Kidney epithelial cell (primary cell): ENCODE measurements around the gene ZCCHC24. TPM values are rescaled to one million over a fixed set of nuclear protein-coding genes. Genes with fewer than 3 reads are reported as not detected.

ENCODE experiments used
- DNase-seq: peaks from one replicate; pipeline ENCODE4 v3.0.0-alpha.2; 2010; ENCODE audit warnings: low read depth
- H3K27me3 ChIP-seq: 2 replicates; pipeline ENCODE4 v1.6.0; 2011; ENCODE audit warnings: low read length; ENCODE audit not compliant: control insufficient read depth, insufficient read depth
- H3K36me3 ChIP-seq: 2 replicates; pipeline ENCODE4 v1.5.1; 2011; ENCODE audit warnings: low read length; ENCODE audit not compliant: control insufficient read depth, insufficient read depth
- H3K4me3 ChIP-seq: 2 replicates; pipeline ENCODE4 v1.5.1; 2011; ENCODE audit warnings: low read depth, mild to moderate bottlenecking, control low read depth, low read length
- total RNA-seq: library from RNA; depleted of rRNA; stranded (reverse); fragments of >200 nt; gene quantifications from 2 replicates; pipeline ENCODE4 v1.2.3, GENCODE V29; 2015
- TF ChIP-seq, protein P1 (sequence below): IDR thresholded peaks from 2 replicates; pipeline ENCODE4 v1.5.1; 2011; ENCODE audit warnings: mild to moderate bottlenecking, moderate library complexity, low read length, control low read depth, inconsistent platforms; ENCODE audit not compliant: insufficient read depth, poor library complexity, severe bottlenecking

ZCCHC24 gene
- total RNA-seq, 1 donor from 2014 or later = 6.2 TPM

DNA sequence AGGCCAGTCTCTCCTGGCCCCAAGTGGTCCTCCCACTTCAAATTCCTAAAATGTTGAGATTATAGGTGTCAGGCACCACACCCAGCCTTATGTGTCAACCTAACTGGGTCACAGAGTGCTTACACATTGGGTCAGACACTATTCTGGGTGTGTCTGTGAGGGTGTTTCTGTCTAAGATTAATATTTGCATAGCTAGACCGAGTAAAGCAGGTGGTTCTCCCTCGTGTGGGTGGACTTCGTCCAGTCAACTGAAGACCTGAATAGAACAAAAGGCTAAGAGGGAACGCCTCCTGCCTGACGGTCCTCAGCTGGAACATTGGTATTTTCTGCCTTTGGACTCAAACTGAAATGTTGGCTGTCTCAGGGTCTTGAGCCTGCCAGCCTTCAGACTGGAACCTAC lies 86.6 kb downstream of the ZCCHC24 start:
- no peak overlapping the region for H3K4me3 ChIP-seq
- TF ChIP-seq, protein P1, sequence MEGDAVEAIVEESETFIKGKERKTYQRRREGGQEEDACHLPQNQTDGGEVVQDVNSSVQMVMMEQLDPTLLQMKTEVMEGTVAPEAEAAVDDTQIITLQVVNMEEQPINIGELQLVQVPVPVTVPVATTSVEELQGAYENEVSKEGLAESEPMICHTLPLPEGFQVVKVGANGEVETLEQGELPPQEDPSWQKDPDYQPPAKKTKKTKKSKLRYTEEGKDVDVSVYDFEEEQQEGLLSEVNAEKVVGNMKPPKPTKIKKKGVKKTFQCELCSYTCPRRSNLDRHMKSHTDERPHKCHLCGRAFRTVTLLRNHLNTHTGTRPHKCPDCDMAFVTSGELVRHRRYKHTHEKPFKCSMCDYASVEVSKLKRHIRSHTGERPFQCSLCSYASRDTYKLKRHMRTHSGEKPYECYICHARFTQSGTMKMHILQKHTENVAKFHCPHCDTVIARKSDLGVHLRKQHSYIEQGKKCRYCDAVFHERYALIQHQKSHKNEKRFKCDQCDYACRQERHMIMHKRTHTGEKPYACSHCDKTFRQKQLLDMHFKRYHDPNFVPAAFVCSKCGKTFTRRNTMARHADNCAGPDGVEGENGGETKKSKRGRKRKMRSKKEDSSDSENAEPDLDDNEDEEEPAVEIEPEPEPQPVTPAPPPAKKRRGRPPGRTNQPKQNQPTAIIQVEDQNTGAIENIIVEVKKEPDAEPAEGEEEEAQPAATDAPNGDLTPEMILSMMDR = no peak
- H3K36me3 ChIP-seq = no peaks in the 10 kb centered on the region
- H3K27me3 ChIP-seq = no peaks in the 10 kb centered on the region
- no peak for DNase-seq

- no peaks in the 10 kb centered on the region for H3K36me3 ChIP-seq
- DNase-seq = no peak
- H3K27me3 ChIP-seq = no peaks in the 10 kb centered on the region
- TF ChIP-seq, protein P1 = no peak
- no peak overlapping the region for H3K4me3 ChIP-seq
These were observed 88.2 kb downstream of the ZCCHC24 start for GRCh38 chr10:79357180-79357579.

- TF ChIP-seq, protein P1 = no peak
- Histone ChIP-seq H3K27me3 (no peaks in the 10 kb centered on the region), H3K4me3 (no peak overlapping the region), H3K36me3 (no peaks in the 10 kb centered on the region)
- no peak for DNase-seq
These were observed 89.3 kb downstream of the ZCCHC24 start for GRCh38 chr10:79356104-79356503.

GRCh38 chr10:79355420-79356017 lies 89.9 kb downstream of the ZCCHC24 start:
- no peak for DNase-seq
- TF ChIP-seq, protein P1 = no peak
- Histone ChIP-seq H3K27me3 (no peaks in the 10 kb centered on the region), H3K4me3 (no peak overlapping the region), H3K36me3 (peaks cover 2% of the 10 kb centered on the region)

DNA sequence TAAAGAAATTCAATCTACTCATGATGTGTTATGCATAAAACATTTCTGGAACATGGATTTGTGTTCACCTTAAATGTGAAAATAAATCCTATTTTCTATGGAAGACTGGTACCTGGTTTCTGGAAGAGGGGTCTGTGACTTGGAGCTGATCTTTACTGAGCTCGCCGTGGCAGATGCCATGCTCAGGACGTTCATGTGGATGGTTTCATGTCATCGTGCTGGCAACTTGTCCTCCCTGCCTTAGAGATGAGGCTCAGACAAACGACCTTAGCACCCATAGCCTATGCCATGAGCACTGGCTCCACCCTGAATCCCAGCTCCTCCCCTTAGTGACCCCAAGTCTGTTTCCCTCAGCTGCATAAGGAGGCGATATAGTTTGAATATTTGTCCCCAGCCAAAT lies 90.8 kb downstream of the ZCCHC24 start:
- Histone ChIP-seq H3K36me3 (peaks cover 2% of the 10 kb centered on the region), H3K27me3 (no peaks in the 10 kb centered on the region), H3K4me3 (no peak overlapping the region)
- no peak for DNase-seq
- TF ChIP-seq, protein P1 = no peak

DNA sequence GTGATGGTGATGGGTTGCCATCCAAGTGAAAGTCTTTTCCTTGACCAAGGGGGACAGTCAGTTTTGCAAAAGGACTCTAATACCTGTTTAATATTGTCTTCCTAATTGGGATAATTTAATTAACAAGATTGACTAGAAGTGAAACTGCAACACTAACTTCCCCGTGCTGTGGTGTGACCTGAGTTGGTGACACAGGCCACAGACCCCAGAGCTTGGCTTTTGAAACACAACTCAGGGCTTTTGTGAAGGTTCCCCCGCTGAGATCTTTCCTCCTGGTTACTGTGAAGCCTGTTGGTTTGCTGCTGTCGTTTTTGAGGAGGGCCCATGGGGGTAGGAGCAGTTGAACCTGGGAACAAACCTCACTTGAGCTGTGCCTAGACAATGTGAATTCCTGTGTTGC lies 91.3 kb downstream of the ZCCHC24 start:
- H3K4me3 ChIP-seq = no peak overlapping the region
- DNase-seq = no peak
- TF ChIP-seq, protein P1 = no peak
- H3K36me3 ChIP-seq = peaks cover 2% of the 10 kb centered on the region
- no peaks in the 10 kb centered on the region for H3K27me3 ChIP-seq
